A673 (cell line): Measurements from ENCODE around the gene USP40. TPM values are rescaled to one million over a fixed set of nuclear protein-coding genes. Genes with fewer than 3 reads are reported as not detected.

Source experiments
- BruUV-seq: library from RNA; stranded (reverse); fragments of 400-500 nt; replicated peaks from 2 replicates; lab custom pipeline; 2021; lab: Mats Ljungman, UMichigan
- CTCF ChIA-PET: fragments of 300-600 bp; sonication (Branson Sonifier 250); formaldehyde crosslinking; loops from one replicate; lab custom pipeline; 2022; ENCODE audit warnings: antibody characterized with exemption; lab: Charles Lee
- POLR2A ChIA-PET: fragments of 300-600 bp; sonication (Branson Sonifier 250); formaldehyde crosslinking; loops from one replicate; lab custom pipeline; 2022; ENCODE audit warnings: antibody characterized with exemption; ENCODE audit not compliant: low non-redundant PET; lab: Charles Lee
- DNase-seq: peaks from one replicate; pipeline ENCODE4 v3.0.0-alpha.2; 2015; ENCODE audit warnings: low spot score
- H3K27ac ChIP-seq: fragments of 200-600 bp; sonication (generic); 2 replicates; pipeline ENCODE4 v1.5.1; 2016; ENCODE audit warnings: mixed run types, low read depth, mild to moderate bottlenecking, mixed read lengths, antibody characterized with exemption, low read length; ENCODE audit not compliant: poor library complexity, severe bottlenecking
- H3K27me3 ChIP-seq: fragments of 200-600 bp; sonication (generic); replicated peaks from 2 replicates; pipeline ENCODE4 v1.6.1; 2017; ENCODE audit warnings: mixed run types, low read depth, mild to moderate bottlenecking, mixed read lengths, antibody characterized with exemption, low read length; ENCODE audit not compliant: insufficient read depth, poor library complexity
- H3K36me3 ChIP-seq: fragments of 200-600 bp; sonication (generic); 2 replicates; pipeline ENCODE4 v1.6.1; 2016; ENCODE audit warnings: mixed run types, mild to moderate bottlenecking, mixed read lengths, antibody characterized with exemption, low read length; ENCODE audit not compliant: insufficient read depth, poor library complexity, severe bottlenecking
- H3K4me1 ChIP-seq: fragments of 200-600 bp; sonication (generic); 2 replicates; pipeline ENCODE4 v1.6.1; 2017; ENCODE audit warnings: mixed run types, mild to moderate bottlenecking, mixed read lengths, antibody characterized with exemption, low read length; ENCODE audit not compliant: insufficient read depth, poor library complexity, severe bottlenecking
- H3K4me3 ChIP-seq: fragments of 200-600 bp; sonication (generic); 2 replicates; pipeline ENCODE4 v1.5.1; 2016; ENCODE audit warnings: low read depth, mixed run types, mild to moderate bottlenecking, mixed read lengths, low read length; ENCODE audit not compliant: poor library complexity, severe bottlenecking
- H3K9me3 ChIP-seq: fragments of 200-600 bp; sonication (generic); 2 replicates; pipeline ENCODE4 v1.6.1; 2016; ENCODE audit warnings: mixed run types, low read depth, mild to moderate bottlenecking, mixed read lengths, antibody characterized with exemption, low read length; ENCODE audit not compliant: poor library complexity, severe bottlenecking
- CTCF ChIP-seq: fragments of 300-800, 200-600 bp; sonication (generic); conservative IDR thresholded peaks from 2 replicates; pipeline ENCODE4 v1.5.1; 2017; ENCODE audit warnings: low read depth, mild to moderate bottlenecking, antibody characterized with exemption, low read length, moderate library complexity, mixed read lengths
- EZH2 ChIP-seq: fragments of 200-600 bp; sonication (generic); IDR thresholded peaks from 2 replicates; pipeline ENCODE4 v1.6.1; 2017; ENCODE audit warnings: borderline replicate concordance, low read depth, mild to moderate bottlenecking, mixed read lengths, antibody characterized with exemption, low read length; ENCODE audit not compliant: poor library complexity, severe bottlenecking
- intact Hi-C: fragments of 100-400 bp; cut with micrococcal nuclease; formaldehyde crosslinking; loops from one replicate; pipeline ENCODE4 v1.10.0; 2022; ENCODE audit not compliant: unreplicated experiment
- total RNA-seq: library from RNA; stranded (reverse); gene quantifications from 2 replicates; pipeline ENCODE4 v1.2.3, GENCODE V29; 2021

The USP40 gene
- total RNA-seq, 1 experiment from 2014 or later: 29.6 TPM

DNA sequence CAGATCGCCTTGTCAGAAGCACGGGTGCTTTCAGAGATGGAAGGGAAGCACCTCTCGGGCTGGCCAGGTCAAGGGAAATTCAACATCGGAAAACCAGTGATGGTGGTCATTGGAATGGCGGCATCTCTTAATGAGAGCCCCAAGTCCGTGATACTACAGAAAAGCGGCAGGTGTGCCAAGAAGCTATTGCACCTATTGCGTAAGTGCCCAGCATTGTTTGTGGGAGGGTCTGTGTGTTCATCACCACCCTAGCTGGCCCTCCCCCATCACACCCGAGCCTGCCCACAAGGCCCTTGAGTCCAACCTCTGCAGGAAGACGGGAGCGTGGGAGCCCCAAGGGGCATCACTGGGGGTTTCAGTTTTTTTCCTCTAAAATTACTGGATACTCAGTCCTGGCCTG is 111.6 kb downstream of the USP40 start:
- CTCF ChIA-PET: no interaction called here
- H3K27me3 ChIP-seq: no peaks in the 10 kb centered on the region
- no peak overlapping the region for H3K4me3 ChIP-seq
- H3K27ac ChIP-seq: no peak overlapping the region
- DNase-seq: no peak
- H3K9me3 ChIP-seq: no peaks in the 10 kb centered on the region
- POLR2A ChIA-PET: no interaction called here
- intact Hi-C loops: no loop called here
- no peaks in the 10 kb centered on the region for H3K4me1 ChIP-seq
- TF ChIP-seq CTCF (no peak), EZH2 (no peak)
- no TSS peak for BruUV-seq
- H3K36me3 ChIP-seq: peaks cover 84% of the 10 kb centered on the region

GRCh38 chr2:233453916-233454315 is 112.7 kb downstream of the USP40 start:
- intact Hi-C loops: no loop called here
- peaks cover 90% of the 10 kb centered on the region for H3K36me3 ChIP-seq
- no peak for DNase-seq
- H3K27ac ChIP-seq: no peak overlapping the region
- no peaks in the 10 kb centered on the region for H3K27me3 ChIP-seq
- peaks cover 5% of the 10 kb centered on the region for H3K4me1 ChIP-seq
- POLR2A ChIA-PET: no interaction called here
- no TSS peak for BruUV-seq
- H3K4me3 ChIP-seq: no peak overlapping the region
- TF ChIP-seq EZH2: no peak
- H3K9me3 ChIP-seq: no peaks in the 10 kb centered on the region
- CTCF ChIA-PET: no interaction called here

GRCh38 chr2:233453111-233453915 is 113.3 kb downstream of the USP40 start:
- peaks cover 92% of the 10 kb centered on the region for H3K36me3 ChIP-seq
- no peak for DNase-seq
- peaks cover 7% of the 10 kb centered on the region for H3K4me1 ChIP-seq
- H3K27me3 ChIP-seq: no peaks in the 10 kb centered on the region
- TF ChIP-seq EZH2 (no peak), CTCF (no peak)
- no peak overlapping the region for H3K4me3 ChIP-seq
- no TSS peak for BruUV-seq
- peak overlapping the region; percentile 41 for H3K27ac ChIP-seq
- ChIA-PET CTCF (no interaction called here), POLR2A (no interaction called here)
- no peaks in the 10 kb centered on the region for H3K9me3 ChIP-seq
- intact Hi-C loops: no loop called here

DNA sequence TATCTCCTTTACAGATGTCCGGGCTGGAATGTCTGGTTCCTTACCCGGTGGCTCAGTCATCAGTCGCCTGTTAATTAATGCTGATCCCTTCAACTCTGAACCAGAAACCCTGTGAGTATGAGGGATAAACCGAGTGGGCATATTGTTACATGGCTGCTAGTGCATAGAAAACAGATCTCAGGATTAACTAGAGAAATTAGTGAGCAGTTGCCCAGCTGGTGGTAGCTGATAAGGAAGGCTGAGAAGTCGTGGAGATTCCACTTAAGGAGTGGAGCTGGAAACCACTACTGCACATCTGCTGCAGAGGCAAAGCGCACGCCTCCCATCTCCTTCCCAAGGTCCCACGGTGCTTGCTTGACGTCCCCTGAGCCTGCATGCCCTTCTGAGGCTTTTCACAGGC is 114.6 kb downstream of the USP40 start:
- Histone ChIP-seq H3K9me3 (no peaks in the 10 kb centered on the region), H3K4me1 (peaks cover 7% of the 10 kb centered on the region), H3K36me3 (peaks cover 89% of the 10 kb centered on the region), H3K27ac (no peak overlapping the region), H3K4me3 (no peak overlapping the region), H3K27me3 (no peaks in the 10 kb centered on the region)
- ChIA-PET CTCF (no interaction called here), POLR2A (no interaction called here)
- TF ChIP-seq CTCF (no peak), EZH2 (no peak)
- intact Hi-C loops: no loop called here
- no TSS peak for BruUV-seq
- no peak for DNase-seq
